Activated CD4-positive, alpha-beta memory T cell treated with anti-CD3 and anti-CD28 coated beads for 36 hours (primary cell): ENCODE data around the gene CACNA1B. TPM values are rescaled to one million over a fixed set of nuclear protein-coding genes. Genes with fewer than 3 reads are reported as not detected.
"Not testable (repeated sequence)": the region's sequence is repeated elsewhere in the genome, so short reads cannot be mapped to it uniquely, and the experiment has no call there.

ENCODE experiments used
- CTCF ChIA-PET: fragments of 350-600 bp; sonication (Branson Sonifier 250); formaldehyde crosslinking; loops from one replicate; lab custom pipeline; 2021; ENCODE audit warnings: antibody characterized with exemption, inconsistent platforms; lab: Charles Lee
- POLR2A ChIA-PET: fragments of 350-600 bp; sonication (Branson Sonifier 250); formaldehyde crosslinking; loops from one replicate; lab custom pipeline; 2021; ENCODE audit warnings: antibody characterized with exemption; lab: Charles Lee
- DNase-seq: peaks from one replicate; pipeline ENCODE4 v3.0.0-alpha.2; 2020
- H3K27ac Mint-ChIP-seq: one replicate; pipeline ENCODE4 v1.8.0; 2021; ENCODE audit warnings: mixed read lengths
- H3K27me3 Mint-ChIP-seq: one replicate; pipeline ENCODE4 v1.8.0; 2021; ENCODE audit warnings: mixed read lengths
- H3K36me3 Mint-ChIP-seq: one replicate; pipeline ENCODE4 v1.8.0; 2021; ENCODE audit warnings: mixed read lengths
- H3K4me1 Mint-ChIP-seq: one replicate; pipeline ENCODE4 v1.8.0; 2021; ENCODE audit warnings: low read depth, mixed read lengths
- H3K4me3 Mint-ChIP-seq: one replicate; pipeline ENCODE4 v1.8.0; 2021; ENCODE audit warnings: mild to moderate bottlenecking, mixed read lengths
- H3K9me3 Mint-ChIP-seq: one replicate; pipeline ENCODE4 v1.8.0; 2021; ENCODE audit warnings: mixed read lengths
- intact Hi-C: fragments of 100-400 bp; cut with micrococcal nuclease; formaldehyde crosslinking; loops from one replicate; pipeline ENCODE4 v1.15.1; 2023
- total RNA-seq, 2 experiments: library from RNA; stranded (reverse); gene quantifications; one replicate each; pipeline ENCODE4 v1.2.3, GENCODE V29; 2021

Gene CACNA1B
- total RNA-seq, 2 experiments from 2014 or later, result 0.02 to 0.17 TPM

DNA sequence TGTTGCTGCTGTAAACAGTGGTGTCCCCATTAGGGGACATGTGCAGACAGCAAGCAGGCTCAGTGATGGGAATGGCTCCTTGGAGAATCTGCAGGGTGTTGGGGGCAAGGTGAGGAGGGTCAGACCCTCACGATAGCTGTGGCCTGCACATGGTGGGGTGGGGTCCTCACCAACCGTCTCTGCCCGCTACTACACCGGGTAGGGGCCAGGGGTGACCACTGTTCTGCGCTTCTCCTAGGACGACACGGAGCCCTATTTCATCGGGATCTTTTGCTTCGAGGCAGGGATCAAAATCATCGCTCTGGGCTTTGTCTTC lies 4.9 kb downstream of the CACNA1B start:
- Mint-ChIP-seq H3K9me3 (no peaks in the 10 kb centered on the region), H3K4me3 (no peak overlapping the region), H3K27me3 (peaks cover 8% of the 10 kb centered on the region), H3K27ac (no peak overlapping the region), H3K4me1 (no peaks in the 10 kb centered on the region), H3K36me3 (no peaks in the 10 kb centered on the region)
- no peak for DNase-seq
- CTCF ChIA-PET, result no interaction called here
- POLR2A ChIA-PET, result no interaction called here
- intact Hi-C loops, result no loop called here

DNA sequence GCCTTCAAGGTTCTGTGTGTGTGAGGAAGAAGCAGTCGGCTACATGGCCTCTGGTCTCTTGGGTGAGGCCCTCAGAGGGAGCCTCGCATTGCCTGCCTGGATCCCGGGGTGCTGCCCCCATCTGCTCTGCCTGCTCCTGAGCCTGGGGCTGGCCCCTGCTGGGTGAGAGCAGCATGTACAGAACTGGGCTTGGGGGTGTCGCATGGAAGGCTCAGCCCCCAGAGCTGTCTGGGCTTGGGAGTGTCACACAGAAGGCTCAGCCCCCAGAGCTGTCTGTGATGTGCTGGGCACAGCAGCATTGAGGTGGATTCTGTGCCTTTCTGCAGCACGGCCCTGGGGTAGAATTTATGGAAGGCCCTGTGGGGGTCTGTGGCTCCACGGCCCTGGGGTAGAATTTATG lies 6.4 kb downstream of the CACNA1B start:
- H3K4me1 Mint-ChIP-seq, H3K36me3 Mint-ChIP-seq, intact Hi-C loops, POLR2A ChIA-PET, H3K27me3 Mint-ChIP-seq, H3K27ac Mint-ChIP-seq, CTCF ChIA-PET, H3K9me3 Mint-ChIP-seq, DNase-seq, H3K4me3 Mint-ChIP-seq: not testable (repeated sequence)

DNA sequence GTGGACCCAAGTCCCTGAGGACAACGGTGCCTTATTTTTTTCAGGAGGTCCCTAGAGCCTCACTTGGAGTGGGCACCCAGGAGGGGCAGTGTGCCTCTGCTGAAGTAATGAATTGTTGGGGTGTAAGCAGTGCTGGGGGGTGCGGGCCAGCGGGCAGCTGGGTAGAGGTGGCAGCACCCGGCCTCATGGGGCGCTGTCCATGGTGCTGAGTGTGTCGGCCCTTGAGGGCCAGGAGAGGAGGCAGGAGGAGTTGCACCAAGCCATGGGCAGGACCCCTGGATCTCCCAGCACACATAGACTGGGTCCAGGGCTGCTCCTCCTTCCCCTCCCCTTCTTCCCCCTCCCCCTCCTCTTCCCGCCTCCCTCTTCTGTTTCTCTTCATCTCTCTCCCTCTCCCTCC lies 7.0 kb downstream of the CACNA1B start:
- H3K4me1 Mint-ChIP-seq, H3K27me3 Mint-ChIP-seq, H3K36me3 Mint-ChIP-seq, H3K4me3 Mint-ChIP-seq, CTCF ChIA-PET, H3K9me3 Mint-ChIP-seq, H3K27ac Mint-ChIP-seq, POLR2A ChIA-PET, intact Hi-C loops: not testable (repeated sequence)
- DNase-seq, result peak; percentile 39

DNA sequence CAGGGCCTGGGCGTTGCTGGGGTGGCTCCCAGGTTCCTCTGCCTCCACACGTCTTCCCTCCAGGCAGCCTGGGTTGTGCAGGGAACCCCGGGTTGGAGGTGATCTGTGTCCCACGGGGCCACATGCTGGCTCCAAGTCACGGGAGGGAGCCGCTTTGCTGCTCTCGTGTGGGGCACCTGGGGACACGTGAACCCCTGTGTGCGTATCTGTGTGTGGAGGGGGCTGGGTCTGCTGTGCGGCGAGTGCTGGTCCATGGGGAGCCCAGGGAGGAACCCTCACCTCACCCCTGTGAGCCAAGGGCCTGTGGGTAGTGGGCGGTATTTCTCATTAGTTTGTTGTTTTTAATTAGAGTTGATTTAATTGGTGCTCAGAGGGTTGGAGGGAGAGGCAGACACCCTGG lies 7.5 kb downstream of the CACNA1B start:
- DNase-seq, POLR2A ChIA-PET, H3K4me3 Mint-ChIP-seq, H3K27me3 Mint-ChIP-seq, intact Hi-C loops, H3K9me3 Mint-ChIP-seq, CTCF ChIA-PET, H3K27ac Mint-ChIP-seq, H3K36me3 Mint-ChIP-seq, H3K4me1 Mint-ChIP-seq: not testable (repeated sequence)

DNA sequence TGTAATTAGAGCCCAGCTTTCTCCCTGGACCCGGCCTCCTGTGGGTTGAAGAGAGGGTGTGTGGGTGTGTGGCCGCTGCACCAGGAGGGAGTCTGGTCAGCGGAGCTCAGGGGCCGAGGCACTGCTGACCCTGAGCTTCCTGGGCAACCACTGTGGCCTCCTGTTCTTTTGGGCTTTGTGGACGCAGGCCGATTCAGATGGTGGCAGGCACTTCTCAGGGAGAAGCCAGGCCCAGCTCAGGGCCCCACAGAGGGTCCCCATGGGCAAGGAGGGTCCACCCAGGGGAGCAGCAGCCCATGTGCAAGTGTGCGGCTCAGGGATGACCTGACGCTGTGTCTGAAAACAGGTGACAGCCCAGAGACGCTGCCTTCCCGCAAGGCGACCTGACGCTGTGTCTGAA lies 11.0 kb downstream of the CACNA1B start:
- H3K27me3 Mint-ChIP-seq, H3K4me1 Mint-ChIP-seq, H3K4me3 Mint-ChIP-seq, H3K9me3 Mint-ChIP-seq, POLR2A ChIA-PET, intact Hi-C loops, H3K27ac Mint-ChIP-seq, DNase-seq, CTCF ChIA-PET, H3K36me3 Mint-ChIP-seq: not testable (repeated sequence)

DNA sequence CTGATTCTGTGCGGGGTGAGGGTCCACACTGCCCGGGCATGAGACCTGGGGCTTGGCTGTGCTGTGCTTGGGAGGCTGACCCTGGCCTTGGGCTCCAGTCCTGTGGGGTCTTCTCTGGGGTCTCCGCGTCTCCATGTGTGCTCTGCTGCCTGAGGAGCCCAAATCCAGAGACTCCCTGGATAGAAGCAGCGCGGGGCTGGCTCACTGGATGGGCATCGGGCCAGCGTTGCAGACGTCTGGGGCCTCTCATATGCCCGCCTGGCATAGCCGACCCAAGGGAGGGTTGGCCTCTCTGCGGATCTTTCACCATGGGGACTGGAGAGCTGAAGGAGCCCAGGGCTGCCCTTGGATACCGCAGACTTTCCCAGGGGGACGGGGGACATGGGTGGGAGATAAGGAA lies 12.4 kb downstream of the CACNA1B start:
- H3K9me3 Mint-ChIP-seq, H3K36me3 Mint-ChIP-seq, POLR2A ChIA-PET, H3K27me3 Mint-ChIP-seq, H3K27ac Mint-ChIP-seq, intact Hi-C loops, H3K4me3 Mint-ChIP-seq, DNase-seq, CTCF ChIA-PET, H3K4me1 Mint-ChIP-seq: not testable (repeated sequence)

DNA sequence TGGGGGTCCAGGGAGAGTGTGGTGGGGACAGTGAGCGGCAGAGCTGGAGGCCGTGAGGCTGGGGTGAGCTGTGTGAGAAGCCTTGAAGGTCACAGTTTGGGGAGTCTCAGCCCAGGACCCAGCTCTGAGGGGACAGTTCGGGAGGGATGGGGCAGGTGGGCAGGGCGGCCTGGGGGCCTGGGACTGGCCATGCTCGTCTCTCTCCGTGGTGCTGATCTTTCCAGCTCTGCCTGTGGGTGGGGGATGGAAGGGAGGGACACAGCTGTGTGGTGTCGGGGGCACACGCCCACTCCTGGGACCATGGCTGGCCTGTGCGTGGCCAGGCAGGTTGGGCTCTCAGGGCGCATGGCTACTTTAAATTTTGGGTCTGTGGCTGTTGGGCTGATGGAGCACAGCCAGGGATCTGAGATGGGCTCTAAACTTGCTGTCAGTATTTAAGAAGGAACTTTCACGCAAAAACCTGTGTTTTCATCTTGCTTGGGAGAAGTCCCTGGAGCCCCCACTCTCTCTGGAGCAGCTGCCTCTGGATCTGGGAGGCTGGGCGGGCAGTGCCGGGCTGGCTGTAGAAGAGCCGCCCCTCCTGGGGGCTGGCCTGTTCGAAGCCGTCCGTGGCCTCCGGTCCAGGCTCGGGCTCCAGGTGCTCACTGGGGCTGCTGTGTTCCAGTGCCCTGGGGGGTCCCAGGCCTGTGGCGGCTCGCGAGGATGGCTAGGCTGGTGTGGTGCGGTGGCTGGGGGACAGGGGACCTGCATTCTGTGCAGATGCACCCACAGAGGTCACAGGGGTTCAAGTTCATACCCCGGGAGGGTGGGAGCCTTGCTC lies 13.4 kb downstream of the CACNA1B start:
- H3K27me3 Mint-ChIP-seq, H3K9me3 Mint-ChIP-seq, DNase-seq, H3K4me3 Mint-ChIP-seq, CTCF ChIA-PET, H3K27ac Mint-ChIP-seq, H3K4me1 Mint-ChIP-seq, H3K36me3 Mint-ChIP-seq, intact Hi-C loops, POLR2A ChIA-PET: not testable (repeated sequence)

DNA sequence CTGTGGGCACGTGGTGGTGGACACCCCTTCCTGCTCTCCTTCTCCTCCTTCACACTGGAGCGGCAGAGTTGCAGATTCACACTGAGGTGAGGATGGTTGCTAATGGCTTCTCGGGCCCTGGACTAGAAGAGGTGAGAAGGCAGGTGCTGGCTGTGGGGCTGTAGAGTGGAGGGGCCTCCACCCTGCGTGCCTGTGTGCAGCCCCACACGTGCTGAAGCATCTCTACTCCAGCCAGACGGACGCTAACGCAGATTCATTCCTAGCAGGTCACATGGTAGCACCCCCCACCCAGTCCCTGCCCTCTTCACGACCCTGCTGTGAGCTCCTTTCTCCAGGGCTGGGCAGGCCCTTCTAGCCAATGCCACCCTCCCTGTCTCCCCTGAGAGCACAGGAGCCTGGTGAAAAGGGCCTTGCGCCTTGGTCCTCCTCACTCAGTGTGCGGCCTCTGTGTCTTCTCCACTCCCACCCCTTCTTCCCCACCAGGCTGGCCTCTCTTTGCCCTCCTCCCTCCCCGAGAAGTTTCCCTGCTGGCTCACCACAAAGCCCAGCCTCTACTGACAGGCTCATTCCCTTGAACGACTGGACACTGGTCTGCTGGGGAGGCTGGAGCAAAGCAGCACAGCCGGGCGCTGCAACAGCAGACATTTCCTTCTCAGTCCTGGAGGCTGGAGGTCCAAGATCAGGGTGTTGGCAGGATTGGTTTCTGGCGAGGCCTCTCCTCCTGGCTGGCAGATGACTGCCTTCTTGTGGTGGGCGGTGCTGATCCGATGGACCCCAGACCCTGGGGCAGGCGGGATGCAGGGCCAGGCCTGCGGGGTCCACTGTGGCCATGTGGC lies 14.2 kb downstream of the CACNA1B start:
- H3K4me1 Mint-ChIP-seq, result no peaks in the 10 kb centered on the region
- intact Hi-C loops, result no loop called here
- H3K4me3 Mint-ChIP-seq, result no peak overlapping the region
- POLR2A ChIA-PET, result no interaction called here
- no peaks in the 10 kb centered on the region for H3K27me3 Mint-ChIP-seq
- H3K36me3 Mint-ChIP-seq, result no peaks in the 10 kb centered on the region
- H3K27ac Mint-ChIP-seq, result no peak overlapping the region
- H3K9me3 Mint-ChIP-seq, result no peaks in the 10 kb centered on the region
- CTCF ChIA-PET, result no interaction called here
- DNase-seq, result no peak

DNA sequence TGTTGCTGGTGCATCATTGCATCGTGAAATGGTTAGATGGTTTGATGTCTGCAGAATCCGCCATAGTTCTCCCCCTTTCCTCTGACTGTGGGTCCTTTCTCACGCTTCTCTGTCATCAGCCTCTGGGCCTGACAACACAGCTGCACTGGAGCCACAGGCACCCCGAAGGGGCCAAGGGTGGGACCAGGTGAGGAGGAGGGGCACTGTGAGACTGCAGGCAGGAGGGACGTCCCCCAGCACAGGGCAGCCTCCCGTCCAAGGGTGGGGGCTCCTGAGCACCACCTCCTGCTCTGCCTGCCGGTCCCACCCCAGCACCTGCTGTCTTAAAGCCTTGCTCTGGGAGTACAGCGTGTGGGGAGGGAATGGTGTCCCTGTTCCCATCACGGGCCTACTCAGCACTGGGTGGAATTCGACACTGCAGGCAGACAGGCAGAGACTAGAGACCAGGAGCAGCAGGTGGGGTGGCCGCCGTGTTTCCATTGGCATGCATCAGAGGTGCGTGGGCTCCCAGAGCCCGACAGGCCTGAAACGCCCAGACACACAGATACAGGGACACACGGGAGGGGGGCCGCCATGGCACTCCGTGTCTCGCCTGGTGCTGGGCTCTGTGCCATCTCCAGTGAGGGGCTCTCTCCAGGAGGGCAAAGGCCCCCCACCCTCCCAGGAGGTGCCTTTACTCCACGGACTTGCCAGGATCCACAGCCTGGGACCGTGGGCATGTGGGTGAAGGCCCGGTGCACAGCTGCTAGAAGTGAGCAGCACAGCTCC lies 15.0 kb downstream of the CACNA1B start:
- H3K9me3 Mint-ChIP-seq, result no peaks in the 10 kb centered on the region
- DNase-seq, result no peak
- ChIA-PET CTCF (no interaction called here), POLR2A (no interaction called here)
- H3K36me3 Mint-ChIP-seq, result no peaks in the 10 kb centered on the region
- H3K4me1 Mint-ChIP-seq, result no peaks in the 10 kb centered on the region
- intact Hi-C loops, result no loop called here
- no peak overlapping the region for H3K4me3 Mint-ChIP-seq
- H3K27ac Mint-ChIP-seq, result no peak overlapping the region
- no peaks in the 10 kb centered on the region for H3K27me3 Mint-ChIP-seq

DNA sequence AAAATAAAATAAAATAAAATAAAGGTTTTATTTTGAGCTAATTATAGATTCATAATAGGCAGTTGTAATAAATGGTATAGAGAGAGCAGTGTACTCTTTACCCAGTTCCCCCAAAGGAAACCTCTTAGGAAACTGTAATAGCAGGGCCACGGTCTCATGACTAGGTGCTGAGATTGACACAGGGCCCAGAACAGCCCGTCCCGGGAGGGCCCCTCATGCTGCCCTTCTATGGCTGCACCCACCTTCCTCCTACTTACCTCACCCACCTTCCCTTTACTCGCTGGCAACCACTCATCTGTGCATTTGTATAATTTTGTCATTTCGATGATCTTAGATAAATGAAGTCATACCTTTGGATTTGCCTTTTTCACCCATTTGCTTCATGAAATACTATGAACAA lies 16.1 kb downstream of the CACNA1B start:
- intact Hi-C loops, result no loop called here
- H3K9me3 Mint-ChIP-seq, result peaks cover 7% of the 10 kb centered on the region
- H3K27me3 Mint-ChIP-seq, result no peaks in the 10 kb centered on the region
- ChIA-PET CTCF (no interaction called here), POLR2A (no interaction called here)
- H3K36me3 Mint-ChIP-seq, result no peaks in the 10 kb centered on the region
- H3K27ac Mint-ChIP-seq, result no peak overlapping the region
- no peak for DNase-seq
- H3K4me1 Mint-ChIP-seq, result no peaks in the 10 kb centered on the region
- no peak overlapping the region for H3K4me3 Mint-ChIP-seq

DNA sequence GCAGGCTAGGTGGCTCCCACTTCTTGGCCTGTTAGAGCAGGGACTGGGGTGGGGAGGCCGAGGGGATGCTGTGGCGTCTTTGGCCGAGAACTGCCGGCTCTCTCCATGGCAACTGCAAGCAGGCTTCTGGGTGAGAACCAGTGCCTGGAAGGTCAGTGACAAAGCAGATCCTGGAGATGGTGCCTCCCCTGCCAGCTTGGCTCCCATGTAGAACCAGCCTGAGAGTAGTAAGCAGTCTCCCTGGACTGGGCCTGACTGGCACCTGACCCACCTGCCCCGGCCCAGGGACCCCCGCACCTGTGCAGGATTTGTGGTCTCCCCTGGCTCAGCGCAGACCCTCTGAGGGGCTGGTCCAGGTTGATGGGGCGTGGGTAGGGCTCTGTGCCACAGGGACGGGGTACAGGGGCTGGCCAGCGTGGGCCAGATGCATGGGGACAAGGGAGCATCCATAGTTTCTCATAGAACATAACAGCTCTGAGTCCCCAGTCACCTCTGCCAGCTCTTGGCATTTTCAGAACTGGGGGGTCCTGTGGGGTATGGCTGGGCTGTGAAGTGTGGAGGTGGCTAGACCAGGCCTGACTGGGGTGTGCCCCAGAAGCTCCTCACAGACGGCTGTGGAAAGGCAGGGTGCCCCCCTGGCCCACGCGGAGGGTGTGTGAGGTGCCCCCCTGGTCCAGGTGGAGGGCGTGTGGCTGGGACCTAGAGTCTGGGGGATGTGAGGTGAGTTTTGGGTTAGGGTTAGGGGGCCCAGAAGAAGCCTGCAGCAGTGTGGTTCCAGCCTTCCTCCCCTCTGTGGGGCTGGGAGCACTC lies 22.2 kb downstream of the CACNA1B start:
- DNase-seq, result no peak
- CTCF ChIA-PET, result no interaction called here
- intact Hi-C loops, result no loop called here
- Mint-ChIP-seq H3K27ac (no peak overlapping the region), H3K36me3 (no peaks in the 10 kb centered on the region), H3K27me3 (peaks cover 17% of the 10 kb centered on the region), H3K9me3 (peaks cover 7% of the 10 kb centered on the region), H3K4me1 (no peaks in the 10 kb centered on the region), H3K4me3 (no peak overlapping the region)
- POLR2A ChIA-PET, result no interaction called here
